Measurements from ENCODE around the gene NOXO1. TPM values are rescaled to one million over a fixed set of nuclear protein-coding genes. Genes with fewer than 3 reads are reported as not detected.

The NOXO1 gene
- total and polyA plus RNA-seq, 4 donors = 0.28 to 0.67 (median 0.63) TPM; not detected in 1

- WGBS = 84% methylated on average over 10 of the region's 10 CpGs
- H3K27ac ChIP-seq (ENCODE audit: low read depth in 1 of 2, low read length in 2 of 2) = no peak overlapping the region
- no peak overlapping the region for H3K4me3 ChIP-seq (ENCODE audit: low read depth in 1 of 3, low read length in 3 of 3)
These were observed 50.9 kb downstream of the NOXO1 start for GRCh38 chr16:1930338-1930720.

GRCh38 chr16:1929578-1930337 is 51.5 kb downstream of the NOXO1 start:
- WGBS = 16% methylated on average over 70 of the region's 70 CpGs
- peak overlapping the region in 1 of 2 donors; percentile 47 for H3K9ac ChIP-seq (ENCODE audit: low read depth in 1 of 2, low read length in 2 of 2)
- no peaks in the 10 kb centered on the region for H3K36me3 ChIP-seq (ENCODE audit: control insufficient read depth in 4 of 4, insufficient read depth in 3 of 4, low read depth in 1 of 4, low read length in 3 of 4)

More at GRCh38 chr16:1930338-1930720, 50.9 kb downstream of the NOXO1 start:
- no peaks in the 10 kb centered on the region for H3K9me3 ChIP-seq (ENCODE audit: control insufficient read depth in 4 of 4, low read length in 3 of 4)
- no peak for TF ChIP-seq GABPA (IDR thresholded peaks at IDR 0.05 in 1 of 2, conservative IDR thresholded peaks at IDR 0.05 in 1 of 2)
- no peak for TF ChIP-seq EGR1 (IDR thresholded peaks at IDR 0.05; ENCODE audit: low read depth in 2 of 2)
- no peak for TF ChIP-seq FOXA1 (IDR thresholded peaks at IDR 0.05)
- no peak for TF ChIP-seq HNF4G (IDR thresholded peaks at IDR 0.05)
- TF ChIP-seq RXRA (IDR thresholded peaks at IDR 0.05) = no peak
- TF ChIP-seq JUND (IDR thresholded peaks at IDR 0.05) = no peak
- no peak for TF ChIP-seq SP1 (IDR thresholded peaks at IDR 0.05)
- TF ChIP-seq MAX (IDR thresholded peaks at IDR 0.05) = no peak
- TF ChIP-seq HNF4A (conservative IDR thresholded peaks at IDR 0.05) = no peak
- TF ChIP-seq FOXA2 (IDR thresholded peaks at IDR 0.05) = no peak
- no peak for TF ChIP-seq RAD21 (IDR thresholded peaks at IDR 0.05)
- no peak for TF ChIP-seq REST (IDR thresholded peaks at IDR 0.05)
- no peak for TF ChIP-seq NR2F2 (IDR thresholded peaks at IDR 0.05)
- no peak for TF ChIP-seq YY1 (IDR thresholded peaks at IDR 0.05)
- peaks cover 0 to 26% (median 13%) of the 10 kb centered on the region in 4 donors for H3K4me1 ChIP-seq (ENCODE audit: control insufficient read depth in 4 of 4, insufficient read depth in 4 of 4, low read length in 3 of 4)
- H3K36me3 ChIP-seq (ENCODE audit: control insufficient read depth in 4 of 4, insufficient read depth in 3 of 4, low read depth in 1 of 4, low read length in 3 of 4) = no peaks in the 10 kb centered on the region
- H3K27me3 ChIP-seq (ENCODE audit: control insufficient read depth in 4 of 4, insufficient read depth in 4 of 4, low read length in 3 of 4) = no peaks in the 10 kb centered on the region
- no peak for DNase-seq (ENCODE audit: low spot score)
- H3K9ac ChIP-seq (ENCODE audit: low read depth in 1 of 2, low read length in 2 of 2) = no peak overlapping the region

More at GRCh38 chr16:1929578-1930337, 51.5 kb downstream of the NOXO1 start:
- no peaks in the 10 kb centered on the region for H3K9me3 ChIP-seq (ENCODE audit: control insufficient read depth in 4 of 4, low read length in 3 of 4)
- H3K27me3 ChIP-seq (ENCODE audit: control insufficient read depth in 4 of 4, insufficient read depth in 4 of 4, low read length in 3 of 4) = no peaks in the 10 kb centered on the region
- peak; percentile 95 for DNase-seq (ENCODE audit: low spot score)
- peaks cover 0 to 26% (median 13%) of the 10 kb centered on the region in 4 donors for H3K4me1 ChIP-seq (ENCODE audit: control insufficient read depth in 4 of 4, insufficient read depth in 4 of 4, low read length in 3 of 4)
- TF ChIP-seq RAD21 (IDR thresholded peaks at IDR 0.05) (peak; percentile 50 to 79), CTCF (IDR thresholded peaks at IDR 0.05; ENCODE audit: low read depth, low read length, missing input control) (peak; percentile 99), ZBTB33 (IDR thresholded peaks at IDR 0.05) (no peak), HNF4A (conservative IDR thresholded peaks at IDR 0.05) (no peak)
- H3K4me3 ChIP-seq (ENCODE audit: low read depth in 1 of 3, low read length in 3 of 3) = peak overlapping the region in 1 of 3 donors; percentile 78
- H3K27ac ChIP-seq (ENCODE audit: low read depth in 1 of 2, low read length in 2 of 2) = no peak overlapping the region

Measured in liver (tissue), 9 donors.